ENCODE measurements around the gene LRIT2. TPM values are rescaled to one million over a fixed set of nuclear protein-coding genes. Genes with fewer than 3 reads are reported as not detected.

LRIT2 gene
- total RNA-seq, 4 donors from 2014 or later: 0.23 TPM; not detected in 3

GRCh38 chr10:84232376-84232775, 7.0 kb upstream of the LRIT2 start:
- DNase-seq (ENCODE audit: low spot score in 2 of 2): no peak
- WGBS, 2 donors: 87 to 90% methylated on average over 8 of the region's 10 CpGs
- TF ChIP-seq CTCF (IDR thresholded peaks at IDR 0.05): no peak
- no peak for TF ChIP-seq POLR2A (IDR thresholded peaks at IDR 0.05)
- no peak overlapping the region for H3K4me3 ChIP-seq (ENCODE audit: low read depth, poor library complexity, severe bottlenecking)
- intact Hi-C loops (cut with DNase I; ENCODE audit: low total_unique reads): no loop called here

DNA sequence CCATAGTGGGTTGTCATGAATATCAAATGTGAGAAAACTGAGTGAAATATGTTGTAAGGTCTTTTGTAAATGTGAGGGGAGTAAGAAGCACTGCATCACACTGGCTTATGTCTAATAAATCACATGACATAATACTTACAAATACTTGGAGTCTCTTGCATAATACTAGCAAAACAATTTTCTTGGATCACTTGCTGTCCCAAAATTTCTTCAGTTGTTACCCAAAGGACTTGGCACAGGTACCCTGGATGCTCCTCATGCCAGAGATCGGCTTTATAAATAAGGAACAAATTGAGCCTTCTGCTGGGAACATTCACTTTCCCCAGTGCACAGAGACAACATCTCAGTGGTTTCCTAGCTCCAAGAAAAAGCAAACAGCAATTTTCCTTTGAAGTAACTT, 5.0 kb upstream of the LRIT2 start:
- peak in 1 of 2 donors; percentile 32 for DNase-seq (ENCODE audit: low spot score in 2 of 2)
- H3K4me3 ChIP-seq (ENCODE audit: low read depth, poor library complexity, severe bottlenecking): no peak overlapping the region
- intact Hi-C loops (cut with DNase I; ENCODE audit: low total_unique reads): no loop called here
- TF ChIP-seq CTCF (IDR thresholded peaks at IDR 0.05) (no peak), POLR2A (IDR thresholded peaks at IDR 0.05) (no peak)
- 35 to 44% methylated on average over 1 of the region's 1 CpG for WGBS, 2 donors

DNA sequence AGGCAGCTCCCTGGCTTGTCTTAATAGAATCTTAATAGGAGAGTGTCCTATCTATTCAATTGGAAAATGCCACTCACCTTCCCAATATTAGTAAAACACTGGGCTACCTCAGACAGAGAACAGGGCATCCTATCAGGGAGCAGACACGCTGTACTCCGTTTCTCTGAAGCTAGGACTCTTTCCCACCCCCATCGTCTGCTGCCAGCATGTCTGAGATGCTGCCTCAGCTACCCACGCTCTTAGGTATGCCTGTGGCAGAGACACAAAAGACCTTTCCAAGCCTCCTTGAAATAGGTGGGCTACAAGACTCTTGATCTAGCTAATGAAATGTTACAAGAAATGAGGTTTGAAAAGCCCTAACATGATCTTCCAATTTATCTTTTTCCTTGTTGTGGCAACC, 2.5 kb upstream of the LRIT2 start:
- DNase-seq (ENCODE audit: low spot score in 2 of 2): no peak
- no peak for TF ChIP-seq CTCF (IDR thresholded peaks at IDR 0.05)
- TF ChIP-seq POLR2A (IDR thresholded peaks at IDR 0.05): no peak
- 63 to 68% methylated on average over 4 of the region's 4 CpGs for WGBS, 2 donors
- no peak overlapping the region for H3K4me3 ChIP-seq (ENCODE audit: low read depth, poor library complexity, severe bottlenecking)
- intact Hi-C loops (cut with DNase I; ENCODE audit: low total_unique reads): no loop called here

DNA sequence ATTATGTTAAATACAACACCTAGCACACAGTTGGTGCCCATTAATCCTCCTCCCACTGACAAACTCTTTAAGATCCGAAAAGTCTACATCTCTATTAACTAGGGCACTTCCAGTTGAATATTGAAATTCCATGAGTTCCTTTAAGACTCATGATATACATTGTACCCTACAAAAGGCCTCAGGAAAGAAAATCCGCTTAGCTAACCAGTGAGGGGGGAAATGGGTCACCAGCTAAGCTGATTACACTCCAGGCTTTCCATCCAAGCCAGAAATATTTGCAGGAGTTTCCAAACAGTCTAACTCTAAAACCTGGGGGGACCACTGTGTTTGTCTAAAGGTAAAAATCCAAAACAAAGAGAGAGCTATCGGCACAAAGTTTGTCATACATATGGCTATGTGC, 1.3 kb upstream of the LRIT2 start:
- no peak for DNase-seq (ENCODE audit: low spot score in 2 of 2)
- intact Hi-C loops (cut with DNase I; ENCODE audit: low total_unique reads): no loop called here
- WGBS, 2 donors: 78 to 84% methylated on average over 3 of the region's 3 CpGs
- TF ChIP-seq CTCF (IDR thresholded peaks at IDR 0.05) (no peak), POLR2A (IDR thresholded peaks at IDR 0.05) (no peak)
- H3K4me3 ChIP-seq (ENCODE audit: low read depth, poor library complexity, severe bottlenecking): no peak overlapping the region

DNA sequence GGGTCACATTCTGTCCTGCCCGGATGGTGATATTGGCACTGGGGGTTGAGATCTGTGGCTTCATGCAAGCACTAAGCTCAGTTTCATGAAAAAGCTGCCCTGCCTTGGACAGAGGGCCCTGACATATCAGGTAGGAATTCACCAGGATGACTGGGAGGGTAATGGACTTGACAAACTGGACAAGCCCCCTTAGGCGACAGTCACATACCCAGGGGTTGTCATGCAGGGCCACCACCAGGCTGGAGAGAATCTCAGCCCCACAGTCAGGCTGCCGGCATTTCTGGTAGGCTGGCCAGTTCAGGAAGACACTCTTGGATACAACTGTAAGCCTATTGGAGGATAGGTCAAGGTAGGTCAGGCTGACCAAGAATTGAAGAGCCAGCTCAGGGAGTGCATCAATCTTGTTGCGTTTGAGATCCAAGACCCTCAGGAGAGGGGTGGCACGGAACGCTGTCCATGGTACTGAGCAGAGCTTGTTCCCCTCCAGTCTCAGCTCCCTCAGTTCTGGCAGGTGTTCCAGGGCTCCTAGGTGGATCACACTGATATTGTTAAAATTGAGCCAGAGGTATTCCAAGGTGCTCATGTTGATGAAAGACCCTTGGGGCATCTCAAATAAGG, 824 bp downstream of the LRIT2 start:
- no peak for DNase-seq (ENCODE audit: low spot score in 2 of 2)
- H3K4me3 ChIP-seq (ENCODE audit: low read depth, poor library complexity, severe bottlenecking): no peak overlapping the region
- TF ChIP-seq POLR2A (IDR thresholded peaks at IDR 0.05) (no peak), CTCF (IDR thresholded peaks at IDR 0.05) (no peak)
- WGBS, 2 donors: 47% methylated on average over 6 of the region's 6 CpGs
- intact Hi-C loops (cut with DNase I; ENCODE audit: low total_unique reads): no loop called here

- TF ChIP-seq POLR2A (IDR thresholded peaks at IDR 0.05): no peak
- TF ChIP-seq CTCF (IDR thresholded peaks at IDR 0.05): no peak
- 86 to 94% methylated on average over 7 to 8 of the region's 8 CpGs for WGBS, 2 donors
- intact Hi-C loops (cut with DNase I; ENCODE audit: low total_unique reads): no loop called here
- no peak overlapping the region for H3K4me3 ChIP-seq (ENCODE audit: low read depth, poor library complexity, severe bottlenecking)
- no peak for DNase-seq (ENCODE audit: low spot score in 2 of 2)
Observed at GRCh38 chr10:84221916-84222315, 3.4 kb downstream of the LRIT2 start.

All from lower leg skin (tissue), 4 donors.